HG02970 (cell line): ENCODE measurements around the gene ELMOD3.
A peak's percentile ranks its signal among the peaks of the same experiment; 100 is the strongest.
"Not testable (repeated sequence)": the region's sequence is repeated elsewhere in the genome, so short reads cannot be mapped to it uniquely, and the experiment has no call there.

Experiments used
- ATAC-seq: cut with Tn5 transposase; IDR thresholded peaks from one replicate; pipeline ENCODE4 v1.9.1; 2021; ENCODE audit warnings: mild to moderate bottlenecking, moderate library complexity, moderate number of reproducible peaks; ENCODE audit not compliant: unreplicated experiment, low FRiP score

ELMOD3 gene

DNA sequence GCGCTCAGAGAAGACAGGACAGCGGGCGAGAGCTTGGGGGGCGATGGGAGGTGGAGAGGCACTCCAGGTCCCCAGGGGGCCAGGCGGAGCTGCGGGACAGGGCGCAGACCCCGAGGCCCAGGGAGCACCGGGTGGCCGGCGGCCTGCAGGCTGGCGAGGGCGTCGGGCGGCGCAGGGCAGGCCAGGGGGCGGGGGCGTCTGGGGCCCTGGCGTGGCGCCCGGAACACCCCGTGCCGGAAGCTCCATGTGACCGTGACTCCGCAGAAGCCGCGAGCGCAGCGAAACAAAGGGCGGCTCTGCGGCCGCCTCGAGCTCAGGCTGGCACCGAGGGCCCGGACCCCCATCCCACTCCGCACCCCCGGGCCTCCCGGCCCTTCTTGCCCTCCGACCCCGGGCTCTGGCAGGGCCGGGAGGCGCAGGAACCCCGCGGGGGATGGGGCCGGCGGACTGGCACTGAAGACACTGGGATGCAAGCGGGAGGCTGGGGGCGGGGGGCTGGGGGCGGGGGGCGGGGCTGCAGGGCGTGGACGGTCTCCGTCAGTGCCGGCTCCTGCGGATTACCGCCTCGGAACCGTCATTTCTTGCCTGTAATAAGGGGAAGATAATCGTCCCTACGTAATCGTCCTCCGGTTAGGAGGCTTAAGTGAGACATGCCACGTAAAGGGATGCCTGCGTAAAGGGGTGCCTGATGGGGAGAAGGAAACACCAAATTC is 83.1 kb downstream of the ELMOD3 start:
- ATAC-seq = peak; percentile 65

DNA sequence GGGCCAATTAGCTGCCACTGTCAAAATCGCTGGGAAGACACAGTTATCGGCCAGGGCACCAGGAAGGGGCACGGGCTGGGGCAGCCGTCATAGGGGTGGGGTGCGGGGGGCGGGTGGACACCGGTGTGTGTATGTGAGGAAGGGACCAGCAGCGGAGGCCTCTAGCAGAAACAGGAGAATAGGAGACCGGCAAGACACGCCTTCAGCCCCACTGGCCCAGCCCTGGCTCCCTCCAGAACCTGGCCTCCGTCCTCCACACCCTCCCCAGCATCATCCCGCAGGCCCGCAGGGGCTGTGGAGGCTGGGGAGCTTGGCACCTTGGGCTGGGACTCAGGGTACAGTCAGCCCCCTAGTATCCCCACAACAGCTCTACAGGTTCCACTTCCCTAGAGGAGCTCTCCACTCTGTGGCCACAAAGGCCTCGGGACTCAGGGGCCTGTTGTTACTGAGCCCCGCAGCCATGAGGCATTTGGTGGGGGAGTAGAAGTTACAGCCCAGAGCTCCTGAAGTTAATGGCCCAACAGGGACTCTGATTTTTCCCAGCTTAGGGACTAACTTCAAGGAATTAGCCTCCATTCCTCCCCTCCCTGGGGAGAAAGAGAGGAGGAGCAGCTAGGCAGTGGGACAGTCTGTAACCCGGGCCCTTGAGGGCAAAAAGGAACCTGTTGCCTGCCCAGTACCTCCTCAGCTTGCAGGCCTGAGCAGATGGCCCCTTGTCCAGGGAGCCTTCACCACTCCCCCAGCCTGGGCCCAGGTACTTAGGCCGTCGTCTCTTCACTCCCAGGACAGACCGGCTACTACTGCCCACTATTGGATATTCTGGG is 83.8 kb downstream of the ELMOD3 start:
- no peak for ATAC-seq

DNA sequence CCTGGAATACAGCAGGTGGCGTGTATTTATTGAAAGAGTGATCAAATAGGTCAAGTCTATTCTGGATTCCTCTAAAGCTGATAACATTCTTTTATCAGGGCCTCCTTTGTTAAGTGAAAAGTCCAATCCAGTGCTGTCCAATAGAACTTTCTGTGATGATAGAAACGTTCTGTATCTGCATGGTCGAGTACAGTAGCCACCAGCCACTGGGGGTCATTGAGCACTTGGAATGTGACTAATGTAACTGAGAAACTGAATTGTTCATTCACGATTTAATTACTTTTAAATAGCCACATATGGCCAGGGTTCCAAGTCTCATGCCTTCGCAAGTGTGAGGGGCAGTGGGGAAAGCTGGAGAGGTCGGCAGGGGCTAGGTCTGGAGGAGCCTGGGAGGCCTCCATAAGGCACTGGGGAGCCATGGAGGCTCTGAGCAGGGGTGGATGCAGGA is 84.5 kb downstream of the ELMOD3 start:
- no peak for ATAC-seq

DNA sequence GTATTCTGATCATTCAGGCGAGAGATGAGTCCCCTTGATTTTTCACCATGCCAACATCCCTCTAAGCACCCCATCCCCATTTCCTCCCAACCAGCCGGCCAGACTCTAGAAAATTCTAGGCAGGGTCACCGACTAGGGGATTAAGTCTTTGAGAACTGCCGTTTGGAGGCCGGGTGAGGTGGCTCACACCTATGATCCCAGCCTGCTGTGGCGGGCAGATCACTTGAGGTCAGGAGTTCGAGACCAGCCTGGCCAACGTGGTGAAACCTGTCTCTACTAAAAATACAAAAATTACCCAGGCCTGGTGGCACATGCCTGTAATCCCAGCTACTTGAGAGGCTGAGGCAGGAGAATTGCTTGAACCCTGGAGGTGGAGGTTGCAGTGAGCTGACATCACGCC is 85.0 kb downstream of the ELMOD3 start:
- ATAC-seq = not testable (repeated sequence)

DNA sequence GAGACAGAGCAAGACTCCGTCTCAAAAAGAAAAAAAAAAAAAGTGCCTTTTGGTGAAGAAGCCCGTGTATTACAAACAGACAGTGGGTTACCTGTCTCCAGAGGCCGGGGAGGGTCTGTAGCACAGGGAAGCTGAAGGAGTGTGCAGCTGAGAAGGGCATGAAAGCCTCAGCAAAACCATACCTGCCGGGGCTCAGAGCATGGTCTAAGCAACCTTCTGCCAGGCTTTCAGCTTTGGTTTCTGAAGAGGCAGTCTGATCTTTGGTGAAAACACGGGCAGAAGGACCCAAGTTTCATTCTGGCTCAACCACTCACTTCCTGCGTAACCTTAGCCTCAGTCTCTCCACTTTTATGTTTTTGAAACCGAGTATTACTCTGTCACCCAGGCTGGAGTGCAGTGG is 85.4 kb downstream of the ELMOD3 start:
- ATAC-seq = no peak

DNA sequence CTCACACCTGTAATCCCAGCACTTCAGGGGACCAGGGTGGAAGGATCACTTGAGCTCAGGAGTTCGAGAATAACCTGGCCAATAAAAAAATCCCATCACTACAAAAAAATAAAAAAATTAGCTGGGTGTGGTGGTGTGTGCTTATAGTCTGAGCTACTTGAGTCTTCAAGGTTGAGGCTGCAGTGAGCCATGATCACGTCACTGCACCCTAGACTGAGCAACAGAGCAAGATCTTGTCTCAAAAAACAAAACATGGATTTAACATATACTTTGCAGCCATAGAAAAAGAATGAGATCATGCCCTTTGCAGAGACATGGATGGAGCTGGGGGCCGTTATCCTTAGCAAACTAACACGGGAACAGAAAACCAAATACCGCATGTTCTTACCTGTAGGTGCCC is 86.2 kb downstream of the ELMOD3 start:
- no peak for ATAC-seq
